T-cell (primary cell): Measurements from ENCODE around the gene IZUMO3. TPM values are rescaled to one million over a fixed set of nuclear protein-coding genes. Genes with fewer than 3 reads are reported as not detected.

Experiments
- ATAC-seq, 4 experiments: fragments of 200-7000 bp in 3 of 4; fragments of 150-1000 bp in 1 of 4; cut with Tn5 transposase; replicated peaks in 1 of 4; 1 replicate in 3 of 4; 2 replicates in 1 of 4; pipeline ENCODE4 v1.10.0; 2021; ENCODE audit warnings: moderate library complexity in 3 of 4, mild to moderate bottlenecking in 2 of 4, moderate number of reproducible peaks in 1 of 4
- CTCF ChIA-PET, 2 donors: fragments of 300-600 bp; sonication (Branson Sonifier 250); formaldehyde crosslinking; loops; one replicate each; lab custom pipeline; 2022; ENCODE audit warnings: antibody characterized with exemption in 2 of 2; lab: Charles Lee
- POLR2A ChIA-PET, 2 donors: fragments of 300-600 bp; sonication (Branson Sonifier 250); formaldehyde crosslinking; loops; one replicate each; lab custom pipeline; 2022; ENCODE audit warnings: antibody characterized with exemption in 2 of 2; lab: Charles Lee
- DNase-seq, 35 experiments: peaks; one replicate each; pipeline versions ENCODE4 v3.0.0 to v3.0.0-alpha.2; 2013 to 2023
- H3K27ac ChIP-seq: one replicate; pipeline ENCODE4 v1.5.1; 2013; ENCODE audit warnings: low read length
- H3K27me3 ChIP-seq, 2 experiments: replicated peaks in 1 of 2; 1 replicate in 1 of 2; 2 replicates in 1 of 2; pipeline versions ENCODE4 v1.6.1 to v1.7.0; 2013; ENCODE audit warnings: low read length in 1 of 2, mixed read lengths in 1 of 2; ENCODE audit not compliant: control insufficient read depth in 2 of 2, insufficient read depth in 2 of 2; ENCODE audit errors: extremely low read depth in 1 of 2
- H3K36me3 ChIP-seq, 2 donors: 1 replicate in 1 of 2; 2 replicates in 1 of 2; pipeline versions ENCODE4 v1.6.1 to v1.7.0; 2013; ENCODE audit warnings: low read length in 1 of 2; ENCODE audit not compliant: control insufficient read depth in 2 of 2, insufficient read depth in 1 of 2; ENCODE audit errors: extremely low read depth in 1 of 2
- H3K4me1 ChIP-seq, 2 experiments: 1 replicate in 1 of 2; 2 replicates in 1 of 2; pipeline versions ENCODE4 v1.6.1 to v1.7.0; 2013; ENCODE audit warnings: low read length in 2 of 2, mixed read lengths in 1 of 2; ENCODE audit not compliant: insufficient read depth in 2 of 2, control insufficient read depth in 1 of 2; ENCODE audit errors: extremely low read depth in 1 of 2
- H3K4me3 ChIP-seq, 2 donors: 1 replicate in 1 of 2; 2 replicates in 1 of 2; pipeline versions ENCODE4 v1.5.1 to v1.7.0; 2013; ENCODE audit warnings: mild to moderate bottlenecking in 2 of 2, low read length in 1 of 2, moderate library complexity in 1 of 2; ENCODE audit not compliant: control insufficient read depth in 1 of 2; ENCODE audit errors: extremely low read depth in 1 of 2
- H3K9me3 ChIP-seq: 2 replicates; pipeline ENCODE4 v1.7.0; 2013
- H3K27ac Mint-ChIP-seq, 2 donors: one replicate each; pipeline ENCODE4 v1.8.0; 2020 to 2021; ENCODE audit warnings: mild to moderate bottlenecking in 2 of 2, mixed read lengths in 2 of 2
- H3K27me3 Mint-ChIP-seq, 2 donors: one replicate each; pipeline ENCODE4 v1.8.0; 2021 to 2022; ENCODE audit warnings: mixed read lengths in 2 of 2
- H3K36me3 Mint-ChIP-seq: one replicate; pipeline ENCODE4 v1.8.0; 2021; ENCODE audit warnings: mixed read lengths
- H3K4me1 Mint-ChIP-seq, 3 donors: one replicate each; pipeline ENCODE4 v1.8.0; 2020 to 2022; ENCODE audit warnings: mixed read lengths in 3 of 3, mild to moderate bottlenecking in 1 of 3
- H3K4me3 Mint-ChIP-seq, 3 donors: one replicate each; pipeline ENCODE4 v1.8.0; 2020 to 2022; ENCODE audit warnings: mild to moderate bottlenecking in 3 of 3, mixed read lengths in 3 of 3, moderate library complexity in 3 of 3
- H3K9me3 Mint-ChIP-seq, 3 donors: one replicate each; pipeline ENCODE4 v1.8.0; 2020 to 2022; ENCODE audit warnings: mixed read lengths in 3 of 3
- WGBS: methylation state at CpG from one replicate; pipeline ENCODE4 v1.1.5; 2013; ENCODE audit warnings: missing lambda C conversion rate; ENCODE audit not compliant: insufficient coverage; 5-methylcytosine and 5-hydroxymethylcytosine counted together
- total RNA-seq, 35 experiments: library from RNA in 6 of 35; stranded (reverse) in 6 of 35; fragments of 120-200 nt in 1 of 35; gene quantifications; one replicate each; pipeline versions ENCODE4 v1.2.1 to v1.2.4 and lab custom pipeline; 2013 to 2026

The IZUMO3 gene
- total RNA-seq, 5 donors from 2014 or later (not counting 1 experiment from before 2014, with no cell fraction given), result not detected

DNA sequence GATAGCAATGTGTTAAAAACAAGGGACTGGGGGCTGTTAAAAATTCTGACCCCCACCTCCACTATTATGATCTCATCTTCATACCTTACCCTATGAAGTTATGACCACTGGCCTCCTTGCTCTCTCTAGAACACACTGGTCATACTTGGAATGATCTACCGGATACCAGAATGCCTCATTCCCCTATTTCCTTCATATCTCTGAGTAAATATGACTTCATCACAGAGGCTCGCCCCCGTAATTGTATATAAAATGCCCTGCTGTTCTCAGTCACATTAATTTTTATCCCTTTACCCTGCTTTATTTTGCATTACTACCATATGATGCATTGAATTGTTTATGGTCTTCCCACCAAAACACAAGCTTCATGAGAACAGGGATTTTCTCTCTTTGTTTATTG, 29.2 kb downstream of the IZUMO3 start:
- no peak overlapping the region for H3K4me3 ChIP-seq
- H3K36me3 ChIP-seq, result no peaks in the 10 kb centered on the region
- H3K9me3 Mint-ChIP-seq, result peaks cover 17 to 37% (median 25%) of the 10 kb centered on the region in 3 donors
- no CpG with 5 or more reads among the region's 3 CpGs for WGBS
- H3K27me3 Mint-ChIP-seq, result no peaks in the 10 kb centered on the region
- no peaks in the 10 kb centered on the region for H3K9me3 ChIP-seq
- H3K36me3 Mint-ChIP-seq, result no peaks in the 10 kb centered on the region
- DNase-seq (no peak), ATAC-seq (no peak)
- no peak overlapping the region for H3K4me3 Mint-ChIP-seq
- no peaks in the 10 kb centered on the region for H3K4me1 Mint-ChIP-seq
- ChIA-PET CTCF (no interaction called here), POLR2A (no interaction called here)
- no peaks in the 10 kb centered on the region for H3K27me3 ChIP-seq
- no peaks in the 10 kb centered on the region for H3K4me1 ChIP-seq
- H3K27ac Mint-ChIP-seq, result no peak overlapping the region
- no peak overlapping the region for H3K27ac ChIP-seq

DNA sequence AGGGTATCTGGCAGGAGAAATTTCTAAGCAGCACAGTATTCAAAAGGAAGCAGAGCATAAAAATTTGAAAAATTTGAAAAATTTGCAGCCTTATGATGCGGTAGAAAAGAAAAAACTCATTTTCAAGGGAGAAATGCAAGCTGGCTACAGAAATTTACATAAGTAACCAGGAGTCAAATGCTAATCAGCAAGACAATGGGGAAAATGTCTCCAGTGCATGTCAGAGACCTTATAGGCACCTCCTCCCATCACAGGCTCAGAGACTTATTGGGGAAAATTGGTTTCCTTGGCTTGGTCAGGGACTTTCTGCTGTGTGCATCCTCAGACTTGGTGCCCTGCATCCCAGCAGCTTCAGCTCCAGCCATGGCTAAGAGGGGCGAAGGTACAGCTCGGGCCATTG, 35.8 kb downstream of the IZUMO3 start:
- DNase-seq (no peak), ATAC-seq (no peak)
- H3K27ac ChIP-seq, result no peak overlapping the region
- H3K4me3 Mint-ChIP-seq, result no peak overlapping the region
- WGBS, result 71% methylated on average over 2 of the region's 3 CpGs
- H3K36me3 ChIP-seq, result no peaks in the 10 kb centered on the region
- H3K9me3 ChIP-seq, result no peaks in the 10 kb centered on the region
- POLR2A ChIA-PET, result no interaction called here
- H3K4me1 ChIP-seq, result no peaks in the 10 kb centered on the region
- no peak overlapping the region for H3K4me3 ChIP-seq
- no peak overlapping the region for H3K27ac Mint-ChIP-seq
- H3K9me3 Mint-ChIP-seq, result peaks cover 20 to 25% (median 22%) of the 10 kb centered on the region in 3 donors
- no peaks in the 10 kb centered on the region for H3K4me1 Mint-ChIP-seq
- H3K27me3 ChIP-seq, result no peaks in the 10 kb centered on the region
- H3K27me3 Mint-ChIP-seq, result no peaks in the 10 kb centered on the region
- CTCF ChIA-PET, result no interaction called here
- no peaks in the 10 kb centered on the region for H3K36me3 Mint-ChIP-seq

- H3K9me3 ChIP-seq, result no peaks in the 10 kb centered on the region
- H3K4me1 ChIP-seq, result no peaks in the 10 kb centered on the region
- no peak overlapping the region for H3K27ac ChIP-seq
- no peaks in the 10 kb centered on the region for H3K36me3 ChIP-seq
- WGBS, result 100% methylated on average over 2 of the region's 3 CpGs
- Mint-ChIP-seq H3K36me3 (no peaks in the 10 kb centered on the region), H3K27me3 (no peaks in the 10 kb centered on the region), H3K27ac (no peak overlapping the region), H3K4me3 (no peak overlapping the region), H3K4me1 (no peaks in the 10 kb centered on the region), H3K9me3 (peaks cover 7 to 35% (median 13%) of the 10 kb centered on the region in 3 donors)
- no peak overlapping the region for H3K4me3 ChIP-seq
- ATAC-seq (no peak), DNase-seq (no peak)
- no peaks in the 10 kb centered on the region for H3K27me3 ChIP-seq
- ChIA-PET CTCF (no interaction called here), POLR2A (no interaction called here)
These were observed 41.2 kb downstream of the IZUMO3 start for GRCh38 chr9:24504521-24504920.

GRCh38 chr9:24502206-24502937, 43.3 kb downstream of the IZUMO3 start:
- CTCF ChIA-PET, result interaction anchor here in 1 of 2 donors (0.7 kb wide), 1 partner anchor 229 kb away, joined by 3 read pairs; no protein-coding TSS in a partner anchor
- Histone ChIP-seq H3K4me1 (no peaks in the 10 kb centered on the region), H3K36me3 (no peaks in the 10 kb centered on the region), H3K4me3 (no peak overlapping the region), H3K9me3 (no peaks in the 10 kb centered on the region), H3K27ac (no peak overlapping the region), H3K27me3 (no peaks in the 10 kb centered on the region)
- H3K9me3 Mint-ChIP-seq, result peaks cover 10 to 35% (median 15%) of the 10 kb centered on the region in 3 donors
- WGBS, result no CpG with 5 or more reads among the region's 1 CpG
- no peak for DNase-seq
- H3K4me1 Mint-ChIP-seq, result no peaks in the 10 kb centered on the region
- ATAC-seq, result no peak
- H3K36me3 Mint-ChIP-seq, result no peaks in the 10 kb centered on the region
- H3K27ac Mint-ChIP-seq, result no peak overlapping the region
- H3K4me3 Mint-ChIP-seq, result no peak overlapping the region
- no peaks in the 10 kb centered on the region for H3K27me3 Mint-ChIP-seq
- POLR2A ChIA-PET, result interaction anchor here in 1 of 2 donors (0.5 kb wide), 1 partner anchor 27 kb away, joined by 3 read pairs; no protein-coding TSS in a partner anchor

DNA sequence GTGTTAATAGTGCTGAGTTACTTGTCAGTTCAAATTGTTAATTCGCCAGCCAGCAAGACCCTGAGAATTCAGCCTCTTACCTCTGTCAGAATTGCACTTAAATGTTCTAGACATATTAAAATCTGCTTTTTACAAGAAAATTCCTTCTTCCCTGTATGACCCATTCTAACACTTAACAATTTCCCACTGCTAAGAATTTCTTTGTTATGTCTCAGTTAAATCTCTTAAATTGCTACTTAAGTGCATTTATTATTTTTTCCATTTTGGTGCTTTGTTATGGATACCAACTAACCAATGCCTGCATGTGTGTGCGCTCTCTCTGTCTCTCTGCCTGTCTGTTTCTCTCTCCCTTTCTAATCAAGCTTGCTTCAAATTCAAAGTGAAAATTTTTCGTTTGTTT, 44.9 kb downstream of the IZUMO3 start:
- peaks cover 14 to 35% (median 15%) of the 10 kb centered on the region in 3 donors for H3K9me3 Mint-ChIP-seq
- Histone ChIP-seq H3K27ac (no peak overlapping the region), H3K4me3 (no peak overlapping the region), H3K36me3 (no peaks in the 10 kb centered on the region), H3K27me3 (no peaks in the 10 kb centered on the region), H3K9me3 (no peaks in the 10 kb centered on the region), H3K4me1 (no peaks in the 10 kb centered on the region)
- CTCF ChIA-PET, result no interaction called here
- DNase-seq (no peak), ATAC-seq (no peak)
- no CpG with 5 or more reads among the region's 3 CpGs for WGBS
- H3K27me3 Mint-ChIP-seq, result no peaks in the 10 kb centered on the region
- no peak overlapping the region for H3K4me3 Mint-ChIP-seq
- H3K27ac Mint-ChIP-seq, result no peak overlapping the region
- H3K4me1 Mint-ChIP-seq, result no peaks in the 10 kb centered on the region
- H3K36me3 Mint-ChIP-seq, result no peaks in the 10 kb centered on the region
- POLR2A ChIA-PET, result no interaction called here

DNA sequence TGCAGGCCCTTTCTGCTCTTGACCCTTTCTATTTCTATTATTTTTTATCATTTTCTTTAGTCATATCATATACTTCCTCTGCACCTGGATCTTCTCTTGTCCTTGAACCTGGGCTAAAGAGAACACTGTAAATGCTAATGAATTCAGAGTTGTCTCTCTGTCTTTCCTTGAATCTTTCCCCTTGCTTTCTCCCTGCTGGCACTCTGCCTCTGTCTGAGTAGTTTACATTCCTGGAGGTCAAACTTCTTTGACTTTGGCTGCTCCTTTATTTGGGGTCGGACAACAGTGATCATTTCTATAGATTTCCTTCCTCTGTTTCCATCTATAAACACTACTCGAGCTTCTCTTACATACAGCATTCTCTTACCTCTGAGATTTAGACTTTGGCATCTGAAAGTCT, 47.1 kb downstream of the IZUMO3 start:
- WGBS, result no CpG with 5 or more reads among the region's 2 CpGs
- Mint-ChIP-seq H3K4me3 (no peak overlapping the region), H3K9me3 (peaks cover 13 to 34% (median 23%) of the 10 kb centered on the region in 3 donors), H3K27ac (no peak overlapping the region), H3K4me1 (no peaks in the 10 kb centered on the region), H3K36me3 (no peaks in the 10 kb centered on the region), H3K27me3 (no peaks in the 10 kb centered on the region)
- Histone ChIP-seq H3K4me1 (no peaks in the 10 kb centered on the region), H3K27me3 (no peaks in the 10 kb centered on the region), H3K36me3 (no peaks in the 10 kb centered on the region), H3K9me3 (no peaks in the 10 kb centered on the region), H3K4me3 (no peak overlapping the region), H3K27ac (no peak overlapping the region)
- DNase-seq (no peak), ATAC-seq (no peak)
- CTCF ChIA-PET, result no interaction called here
- POLR2A ChIA-PET, result no interaction called here
